ENCODE data around the gene XK. TPM values are rescaled to one million over a fixed set of nuclear protein-coding genes. Genes with fewer than 3 reads are reported as not detected.

XK gene
- total RNA-seq, 2 experiments from 2014 or later, result 0.07 TPM; not detected in 1

DNA sequence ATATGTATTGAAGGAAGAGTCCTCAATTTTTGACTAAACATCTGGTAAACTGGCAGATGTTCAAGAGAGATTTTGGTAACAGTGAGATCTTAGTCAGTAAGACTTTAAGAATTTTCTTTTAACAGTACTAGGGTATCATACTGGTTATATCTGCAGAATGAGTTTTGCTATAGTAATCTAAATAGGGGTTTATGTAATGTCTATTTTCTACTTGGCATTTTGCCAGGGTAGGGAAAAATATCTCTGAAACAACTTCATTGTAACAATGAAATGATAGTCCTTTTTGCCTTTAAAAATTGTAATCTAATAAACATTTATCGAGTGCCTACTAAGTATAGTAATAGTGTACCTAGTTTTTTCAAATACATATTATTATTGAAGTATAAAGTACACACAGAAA is 32.1 kb downstream of the XK start:
- intact Hi-C loops (cut with micrococcal nuclease), result no loop called here
- no peak overlapping the region for H3K27ac Mint-ChIP-seq
- no peak for ATAC-seq
- CTCF ChIA-PET, result no interaction called here
- DNase-seq, result no peak
- H3K27me3 Mint-ChIP-seq, result no peaks in the 10 kb centered on the region
- H3K36me3 Mint-ChIP-seq (ENCODE audit: low read depth), result no peaks in the 10 kb centered on the region
- H3K4me3 Mint-ChIP-seq, result no peak overlapping the region
- POLR2A ChIA-PET, result no interaction called here
- no peaks in the 10 kb centered on the region for H3K4me1 Mint-ChIP-seq (ENCODE audit: low read depth)
- peaks cover 6% of the 10 kb centered on the region for H3K9me3 Mint-ChIP-seq
- TF ChIP-seq, protein P1, sequence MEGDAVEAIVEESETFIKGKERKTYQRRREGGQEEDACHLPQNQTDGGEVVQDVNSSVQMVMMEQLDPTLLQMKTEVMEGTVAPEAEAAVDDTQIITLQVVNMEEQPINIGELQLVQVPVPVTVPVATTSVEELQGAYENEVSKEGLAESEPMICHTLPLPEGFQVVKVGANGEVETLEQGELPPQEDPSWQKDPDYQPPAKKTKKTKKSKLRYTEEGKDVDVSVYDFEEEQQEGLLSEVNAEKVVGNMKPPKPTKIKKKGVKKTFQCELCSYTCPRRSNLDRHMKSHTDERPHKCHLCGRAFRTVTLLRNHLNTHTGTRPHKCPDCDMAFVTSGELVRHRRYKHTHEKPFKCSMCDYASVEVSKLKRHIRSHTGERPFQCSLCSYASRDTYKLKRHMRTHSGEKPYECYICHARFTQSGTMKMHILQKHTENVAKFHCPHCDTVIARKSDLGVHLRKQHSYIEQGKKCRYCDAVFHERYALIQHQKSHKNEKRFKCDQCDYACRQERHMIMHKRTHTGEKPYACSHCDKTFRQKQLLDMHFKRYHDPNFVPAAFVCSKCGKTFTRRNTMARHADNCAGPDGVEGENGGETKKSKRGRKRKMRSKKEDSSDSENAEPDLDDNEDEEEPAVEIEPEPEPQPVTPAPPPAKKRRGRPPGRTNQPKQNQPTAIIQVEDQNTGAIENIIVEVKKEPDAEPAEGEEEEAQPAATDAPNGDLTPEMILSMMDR (IDR thresholded peaks at IDR 0.05), result no peak

DNA sequence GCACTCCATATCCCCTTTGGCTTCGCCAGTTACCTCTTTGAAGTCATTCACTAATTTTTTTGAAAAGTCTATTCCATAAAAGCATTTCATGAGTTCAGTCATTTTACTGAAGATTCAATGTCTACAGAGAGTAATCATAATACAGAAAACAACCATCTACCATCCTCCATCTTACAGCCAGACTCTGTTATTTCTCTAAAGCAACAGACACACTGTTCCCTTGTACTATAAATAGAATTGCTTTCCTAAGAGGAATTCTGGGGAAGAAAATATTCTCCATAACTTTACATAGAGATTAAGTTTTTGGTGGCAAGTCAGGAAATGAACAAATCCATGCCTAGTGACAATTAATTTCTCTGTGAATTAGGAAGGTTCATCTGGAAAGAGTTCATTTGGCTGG is 37.0 kb downstream of the XK start:
- TF ChIP-seq, protein P1 (IDR thresholded peaks at IDR 0.05), result no peak
- Mint-ChIP-seq H3K27ac (no peak overlapping the region), H3K9me3 (peaks cover 6% of the 10 kb centered on the region), H3K27me3 (no peaks in the 10 kb centered on the region), H3K4me1 (ENCODE audit: low read depth) (no peaks in the 10 kb centered on the region), H3K4me3 (no peak overlapping the region), H3K36me3 (ENCODE audit: low read depth) (no peaks in the 10 kb centered on the region)
- intact Hi-C loops (cut with micrococcal nuclease), result no loop called here
- POLR2A ChIA-PET, result no interaction called here
- CTCF ChIA-PET, result interaction anchor here (1.4 kb wide), 1 partner anchor 103 kb away, joined by 3 read pairs; no protein-coding TSS in a partner anchor
- ATAC-seq, result no peak
- no peak for DNase-seq

DNA sequence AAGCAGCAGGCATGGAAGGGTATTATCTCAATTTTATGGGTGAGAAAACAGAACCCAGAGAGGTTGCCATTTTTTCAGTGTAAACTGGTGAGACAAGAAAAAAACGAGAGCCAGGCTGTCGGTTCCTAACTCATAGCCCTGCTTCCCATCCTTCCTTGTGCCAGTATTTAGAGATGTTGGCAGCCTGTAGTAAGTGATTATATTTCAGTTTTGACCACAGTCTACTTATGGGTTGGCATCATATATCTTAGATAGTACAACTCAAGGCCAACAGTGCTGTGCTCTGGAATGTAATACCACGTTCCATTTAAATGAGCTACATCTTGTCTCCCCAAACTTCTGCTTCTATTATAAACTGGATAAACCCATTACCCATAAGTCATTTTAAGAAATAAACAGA is 40.8 kb downstream of the XK start:
- intact Hi-C loops (cut with micrococcal nuclease), result no loop called here
- ATAC-seq (no peak), DNase-seq (no peak)
- POLR2A ChIA-PET, result no interaction called here
- TF ChIP-seq, protein P1 (IDR thresholded peaks at IDR 0.05), result no peak
- H3K27ac Mint-ChIP-seq, result no peak overlapping the region
- no peaks in the 10 kb centered on the region for H3K9me3 Mint-ChIP-seq
- CTCF ChIA-PET, result no interaction called here
- no peaks in the 10 kb centered on the region for H3K27me3 Mint-ChIP-seq
- H3K36me3 Mint-ChIP-seq (ENCODE audit: low read depth), result no peaks in the 10 kb centered on the region
- no peaks in the 10 kb centered on the region for H3K4me1 Mint-ChIP-seq (ENCODE audit: low read depth)
- H3K4me3 Mint-ChIP-seq, result no peak overlapping the region

DNA sequence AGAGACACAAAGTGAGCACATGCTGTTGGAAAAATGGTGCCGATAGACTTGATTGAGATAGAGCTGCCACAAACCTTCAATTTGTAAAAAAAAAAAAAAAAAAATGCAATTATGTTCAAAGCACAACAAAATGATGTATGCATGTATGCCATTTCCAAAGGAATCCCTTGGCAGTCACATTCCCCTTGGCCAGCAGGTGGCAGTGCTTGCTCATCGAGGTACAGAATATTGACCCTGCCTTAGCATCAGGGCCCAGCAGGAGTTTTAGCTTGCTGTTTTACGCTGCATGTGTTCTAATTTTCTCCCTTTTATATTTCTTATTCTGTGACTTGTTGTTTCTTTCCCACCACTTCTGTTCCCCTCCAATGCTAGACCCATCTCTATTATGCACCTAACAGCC is 59.8 kb downstream of the XK start:
- Mint-ChIP-seq H3K36me3 (ENCODE audit: low read depth) (no peaks in the 10 kb centered on the region), H3K4me1 (ENCODE audit: low read depth) (peaks cover 16% of the 10 kb centered on the region), H3K4me3 (no peak overlapping the region), H3K27ac (peak overlapping the region; percentile 85), H3K27me3 (no peaks in the 10 kb centered on the region), H3K9me3 (no peaks in the 10 kb centered on the region)
- TF ChIP-seq, protein P1 (IDR thresholded peaks at IDR 0.05), result peak; percentile 67
- ATAC-seq (peak; percentile 41), DNase-seq (peak; percentile 82)
- intact Hi-C loops (cut with micrococcal nuclease), result loop anchor here (1.0 kb wide), 1 partner anchor 80 kb away; no protein-coding TSS in a partner anchor
- ChIA-PET POLR2A (interaction anchor here (1.1 to 1.6 kb wide), 3 partner anchors 78 to 167 kb away, joined by 3 to 7 read pairs (median 3); no protein-coding TSS in a partner anchor), CTCF (interaction anchor here (0.6 to 6.3 kb wide), 21 partner anchors 10 to 582 kb away, joined by 3 to 165 read pairs (median 5); partner anchors contain the start of gene RPGR)

DNA sequence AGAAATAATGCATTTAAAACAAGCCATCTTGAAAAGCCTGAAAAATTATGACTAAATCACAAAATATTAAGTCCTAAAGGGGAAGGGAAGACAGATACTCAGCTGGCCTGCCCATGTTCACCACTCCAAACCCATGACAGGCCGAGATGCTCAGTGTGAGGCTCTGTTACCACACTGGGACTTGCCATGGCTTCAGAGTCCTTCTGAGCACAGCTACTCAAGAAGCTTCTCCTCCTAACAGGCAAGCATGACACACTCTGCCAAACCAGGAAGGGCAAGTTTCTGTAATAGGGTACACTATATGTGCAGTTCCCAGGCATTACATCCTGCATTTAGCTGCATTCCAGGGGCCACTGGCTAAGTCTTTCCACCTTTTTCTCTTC is 60.2 kb downstream of the XK start:
- POLR2A ChIA-PET, result interaction anchor here (1.1 to 1.6 kb wide), 3 partner anchors 78 to 166 kb away, joined by 3 to 7 read pairs (median 3); no protein-coding TSS in a partner anchor

More for the DNA sequence above, 60.2 kb downstream of the XK start:
- H3K27ac Mint-ChIP-seq, result peak overlapping the region; percentile 85
- intact Hi-C loops (cut with micrococcal nuclease), result loop anchor here (1.0 kb wide), 1 partner anchor 79 kb away; no protein-coding TSS in a partner anchor
- H3K36me3 Mint-ChIP-seq (ENCODE audit: low read depth), result no peaks in the 10 kb centered on the region
- CTCF ChIA-PET, result interaction anchor here (0.6 to 6.3 kb wide), 23 partner anchors 9 to 581 kb away, joined by 3 to 165 read pairs (median 5); partner anchors contain the start of gene RPGR
- no peaks in the 10 kb centered on the region for H3K9me3 Mint-ChIP-seq
- H3K27me3 Mint-ChIP-seq, result no peaks in the 10 kb centered on the region
- no peak overlapping the region for H3K4me3 Mint-ChIP-seq
- TF ChIP-seq, protein P1 (IDR thresholded peaks at IDR 0.05), result no peak
- peak; percentile 57 for ATAC-seq
- H3K4me1 Mint-ChIP-seq (ENCODE audit: low read depth), result peaks cover 16% of the 10 kb centered on the region
- DNase-seq, result peak; percentile 24
